Sigmoid colon (tissue), 7 donors: ENCODE data around the gene LZTFL1. TPM values are rescaled to one million over a fixed set of nuclear protein-coding genes. Genes with fewer than 3 reads are reported as not detected.

Experiments
- DNase-seq: peaks from one replicate; pipeline ENCODE4 v3.0.0-alpha.2; 2019
- H3K27ac ChIP-seq, 4 donors: fragments of 200-600 bp; sonication (generic); one replicate each; pipeline ENCODE4 v1.5.1; 2016 to 2019; ENCODE audit warnings: mild to moderate bottlenecking in 1 of 4
- H3K27me3 ChIP-seq, 3 donors: fragments of 200-600 bp; sonication (generic); one replicate each; pipeline ENCODE4 v1.5.1; 2019; ENCODE audit warnings: mild to moderate bottlenecking in 1 of 3
- H3K36me3 ChIP-seq, 4 donors: fragments of 200-600 bp; sonication (generic); one replicate each; pipeline ENCODE4 v1.5.1; 2016 to 2019
- H3K4me1 ChIP-seq, 4 donors: fragments of 200-600 bp; sonication (generic); one replicate each; pipeline ENCODE4 v1.5.1; 2017 to 2019
- H3K4me3 ChIP-seq, 4 donors: fragments of 200-600 bp; sonication (generic); one replicate each; pipeline ENCODE4 v1.5.1; 2017 to 2019; ENCODE audit warnings: mild to moderate bottlenecking in 2 of 4, moderate library complexity in 1 of 4
- H3K9me3 ChIP-seq, 4 donors: fragments of 200-600 bp in 3 of 4; sonication (generic) in 3 of 4; one replicate each; pipeline versions ENCODE4 v1.5.1 to v1.6.1; 2013 to 2019
- CTCF ChIP-seq, 4 experiments: fragments of 450-650 bp in 3 of 4; fragments of 200-600 bp in 1 of 4; IDR thresholded peaks; one replicate each; pipeline ENCODE4 v1.5.1; 2016 to 2019; ENCODE audit warnings: antibody characterized with exemption in 4 of 4, mild to moderate bottlenecking in 3 of 4, moderate library complexity in 2 of 4
- EP300 ChIP-seq, 4 donors: sonication (generic); formaldehyde crosslinking; IDR thresholded peaks; one replicate each; pipeline ENCODE4 v1.6.1; 2017; ENCODE audit warnings: antibody characterized with exemption in 4 of 4
- POLR2A ChIP-seq, 2 donors: fragments of 450-650 bp; IDR thresholded peaks; one replicate each; pipeline ENCODE4 v1.6.1; 2016; ENCODE audit warnings: antibody characterized with exemption in 2 of 2, mild to moderate bottlenecking in 2 of 2, moderate library complexity in 2 of 2
- POLR2AphosphoS5 ChIP-seq, 4 donors: sonication (generic); formaldehyde crosslinking; IDR thresholded peaks; one replicate each; pipeline ENCODE4 v1.6.1; 2017; ENCODE audit warnings: antibody characterized with exemption in 4 of 4
- WGBS, 2 donors: extraction: QIAGEN DNeasy Blood & Tissue Kit; methylation state at CpG; one replicate each; pipeline ENCODE4 v1.1.7; 2013; 5-methylcytosine and 5-hydroxymethylcytosine counted together
- intact Hi-C: fragments of 100-400 bp; cut with DNase I; formaldehyde crosslinking; loops from one replicate; pipeline ENCODE4 v1.15.1; 2023
- polyA plus RNA-seq, 3 donors: library from polyadenylated mRNA; stranded (reverse); fragments of 200-250 nt; gene quantifications; one replicate each; pipeline ENCODE4 v1.2.3, GENCODE V29; 2013
- total RNA-seq, 4 donors: library from RNA; depleted of rRNA; stranded (reverse); fragments of >200 nt; gene quantifications; one replicate each; pipeline ENCODE4 v1.1.0, GENCODE V29; 2016
- donor health status: healthy with polysubstance abuse.
- donor health status: Bipolar disorder and iron deficiency.
- donor health status: healthy.

Gene LZTFL1
- total and polyA plus RNA-seq, 7 donors = 7.9 to 31.0 (median 16.6) TPM

DNA sequence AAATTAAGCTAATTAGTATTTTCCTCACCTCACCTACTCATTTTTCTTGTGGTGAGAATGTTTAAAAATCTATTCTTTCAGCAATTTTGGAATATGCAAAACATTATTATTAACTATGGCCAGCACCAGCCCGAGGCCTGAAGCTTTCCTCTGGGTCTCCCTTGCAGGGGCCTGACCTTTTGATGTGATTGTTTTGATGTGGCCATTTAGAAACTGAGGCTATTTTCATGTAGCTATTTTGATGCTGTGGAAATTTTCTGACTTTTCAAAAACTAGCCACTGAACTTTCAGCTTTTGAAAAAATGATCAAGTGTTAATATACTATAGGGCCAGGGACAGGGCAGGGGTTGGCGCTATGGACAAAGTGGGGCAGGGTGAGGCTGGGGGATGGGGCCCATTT is 36.2 kb upstream of the LZTFL1 start:
- Histone ChIP-seq H3K27ac (no peak overlapping the region), H3K4me3 (no peak overlapping the region), H3K4me1 (no peaks in the 10 kb centered on the region), H3K9me3 (no peaks in the 10 kb centered on the region), H3K36me3 (no peaks in the 10 kb centered on the region), H3K27me3 (no peaks in the 10 kb centered on the region)
- TF ChIP-seq EP300 (IDR thresholded peaks at IDR 0.05) (no peak), POLR2AphosphoS5 (IDR thresholded peaks at IDR 0.05) (no peak)
- DNase-seq = no peak
- 82 to 91% methylated on average over 2 of the region's 2 CpGs for WGBS, 2 donors
- intact Hi-C loops = no loop called here

GRCh38 chr3:45874677-45875346 is 32.9 kb upstream of the LZTFL1 start:
- no peak overlapping the region for H3K27ac ChIP-seq
- TF ChIP-seq POLR2AphosphoS5 (IDR thresholded peaks at IDR 0.05) (no peak), CTCF (IDR thresholded peaks at IDR 0.05) (no peak), POLR2A (IDR thresholded peaks at IDR 0.05) (no peak), EP300 (IDR thresholded peaks at IDR 0.05) (no peak)
- DNase-seq = no peak
- H3K4me1 ChIP-seq = no peaks in the 10 kb centered on the region
- WGBS, 2 donors = 72 to 84% methylated on average over 5 of the region's 5 CpGs
- intact Hi-C loops = no loop called here
- H3K4me3 ChIP-seq = no peak overlapping the region
- no peaks in the 10 kb centered on the region for H3K36me3 ChIP-seq
- H3K9me3 ChIP-seq = no peaks in the 10 kb centered on the region
- H3K27me3 ChIP-seq = no peaks in the 10 kb centered on the region

- Histone ChIP-seq H3K27me3 (no peaks in the 10 kb centered on the region), H3K27ac (no peak overlapping the region)
Measured at GRCh38 chr3:45873638-45874037, 31.7 kb upstream of the LZTFL1 start.

DNA sequence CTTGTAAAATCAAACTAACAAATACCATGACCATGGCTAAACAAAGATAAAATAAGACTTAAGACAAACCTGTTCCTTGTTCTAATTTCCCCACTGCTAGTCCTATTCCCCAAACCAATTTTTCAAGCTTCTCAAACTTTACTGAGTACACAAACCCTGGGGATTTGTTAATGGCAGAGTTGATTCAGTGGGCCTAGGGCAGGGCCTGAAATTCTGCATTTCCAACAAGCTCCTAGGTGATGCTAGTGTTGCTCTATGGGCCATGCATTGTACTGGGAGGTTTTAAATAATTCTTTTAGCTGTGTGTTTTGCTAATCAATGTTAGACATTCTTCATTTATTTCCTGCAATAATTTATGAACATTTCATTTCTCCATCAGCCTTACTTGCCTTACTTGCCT is 31.1 kb upstream of the LZTFL1 start:
- H3K27me3 ChIP-seq = no peaks in the 10 kb centered on the region
- no peak overlapping the region for H3K4me3 ChIP-seq
- H3K36me3 ChIP-seq = no peaks in the 10 kb centered on the region
- no peak overlapping the region for H3K27ac ChIP-seq
- intact Hi-C loops = no loop called here
- no peaks in the 10 kb centered on the region for H3K4me1 ChIP-seq
- H3K9me3 ChIP-seq = no peaks in the 10 kb centered on the region
- TF ChIP-seq POLR2A (IDR thresholded peaks at IDR 0.05) = no peak
- TF ChIP-seq EP300 (IDR thresholded peaks at IDR 0.05) = no peak
- no peak for TF ChIP-seq CTCF (IDR thresholded peaks at IDR 0.05)
- TF ChIP-seq POLR2AphosphoS5 (IDR thresholded peaks at IDR 0.05) = no peak
- DNase-seq = no peak

More at GRCh38 chr3:45873638-45874037, 31.7 kb upstream of the LZTFL1 start:
- no peaks in the 10 kb centered on the region for H3K36me3 ChIP-seq
- H3K9me3 ChIP-seq = no peaks in the 10 kb centered on the region
- DNase-seq = no peak
- 83 to 88% methylated on average over 4 of the region's 4 CpGs for WGBS, 2 donors
- H3K4me3 ChIP-seq = no peak overlapping the region
- TF ChIP-seq POLR2AphosphoS5 (IDR thresholded peaks at IDR 0.05) (no peak), CTCF (IDR thresholded peaks at IDR 0.05) (no peak), EP300 (IDR thresholded peaks at IDR 0.05) (no peak)
- intact Hi-C loops = no loop called here
- H3K4me1 ChIP-seq = no peaks in the 10 kb centered on the region

DNA sequence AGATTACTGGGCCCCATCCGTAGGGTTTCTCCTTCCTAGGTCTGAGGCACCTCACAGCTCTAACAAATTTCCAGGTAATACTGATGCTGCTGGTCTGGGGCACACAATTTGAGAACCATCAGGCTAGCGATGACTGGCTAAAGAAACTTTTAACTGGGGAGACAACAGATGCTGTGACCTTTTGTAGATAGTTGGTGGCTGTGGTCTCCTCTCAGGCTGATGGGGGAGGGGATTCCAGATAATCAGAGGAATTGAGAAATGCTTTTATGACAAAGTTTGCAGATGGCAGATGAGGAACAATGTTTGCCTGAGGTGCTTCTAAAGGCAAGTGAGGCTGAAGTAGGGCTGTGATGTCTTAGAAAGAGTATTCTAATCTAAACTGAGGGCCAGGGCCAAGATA is 30.6 kb upstream of the LZTFL1 start:
- H3K4me1 ChIP-seq = no peaks in the 10 kb centered on the region
- TF ChIP-seq CTCF (IDR thresholded peaks at IDR 0.05) (no peak), POLR2AphosphoS5 (IDR thresholded peaks at IDR 0.05) (no peak), POLR2A (IDR thresholded peaks at IDR 0.05) (no peak), EP300 (IDR thresholded peaks at IDR 0.05) (no peak)
- no peaks in the 10 kb centered on the region for H3K36me3 ChIP-seq
- no peak overlapping the region for H3K4me3 ChIP-seq
- H3K27ac ChIP-seq = no peak overlapping the region
- no peaks in the 10 kb centered on the region for H3K27me3 ChIP-seq
- DNase-seq = no peak
- H3K9me3 ChIP-seq = no peaks in the 10 kb centered on the region
- intact Hi-C loops = no loop called here
- WGBS, 2 donors = 66 to 83% methylated on average over 2 of the region's 2 CpGs
